ENCODE measurements around the gene ASB7. TPM values are rescaled to one million over a fixed set of nuclear protein-coding genes. Genes with fewer than 3 reads are reported as not detected.
A peak's percentile ranks its signal among the peaks of the same experiment; 100 is the strongest.

Gene ASB7
- total and polyA plus RNA-seq, 2 donors (not counting 1 experiment from before 2014, with no cell fraction given), result 12.1 to 19.8 TPM

DNA sequence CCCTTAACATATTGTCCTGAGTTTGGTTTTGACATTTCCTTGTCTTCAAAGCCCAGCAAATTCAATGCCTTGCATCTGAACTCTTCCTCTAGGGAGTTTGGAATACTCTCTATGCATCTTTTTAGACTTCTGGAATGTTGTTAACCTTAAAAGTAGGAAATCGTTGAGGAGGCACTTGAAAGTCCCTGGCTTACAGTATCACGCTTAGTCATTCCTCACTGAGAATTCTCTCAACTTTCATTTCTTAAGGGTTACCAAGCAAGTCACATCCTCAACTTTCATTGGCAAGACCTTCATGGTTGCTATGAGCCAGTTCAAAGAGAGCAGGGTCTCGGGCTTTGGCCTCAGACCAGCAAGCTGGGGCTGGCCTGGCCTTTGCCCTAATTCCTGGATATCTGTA, 89.9 kb downstream of the ASB7 start:
- no peak overlapping the region for H3K4me2 ChIP-seq (ENCODE audit: extremely low read depth, insufficient read depth, low read length)
- H3K9ac ChIP-seq (ENCODE audit: insufficient read depth, low read length), result no peak overlapping the region
- H3K9me3 ChIP-seq (ENCODE audit: control insufficient read depth, insufficient read depth, low read depth, low read length), result no peaks in the 10 kb centered on the region
- no peaks in the 10 kb centered on the region for H3K27me3 ChIP-seq (ENCODE audit: control insufficient read depth, insufficient read depth, low read length)
- peak in 1 of 2 donors; percentile 83 for DNase-seq (ENCODE audit: low read depth in 2 of 2)
- H4K20me1 ChIP-seq (ENCODE audit: control insufficient read depth, extremely low read depth, insufficient read depth, low read length), result no peaks in the 10 kb centered on the region
- H3K4me1 ChIP-seq (ENCODE audit: control insufficient read depth, extremely low read depth, insufficient read depth, low read length), result peaks cover 4% of the 10 kb centered on the region
- H3K4me3 ChIP-seq (replicated peaks in 1 of 4; ENCODE audit: control extremely low read depth in 1 of 4, insufficient read depth in 1 of 4, low read depth in 3 of 4, low read length in 4 of 4), result no peak overlapping the region
- H3K79me2 ChIP-seq (ENCODE audit: control insufficient read depth, insufficient read depth, low read length), result no peaks in the 10 kb centered on the region
- H3K36me3 ChIP-seq (ENCODE audit: control insufficient read depth, insufficient read depth, low read length), result no peaks in the 10 kb centered on the region
- H2AFZ ChIP-seq (ENCODE audit: low read length), result no peak overlapping the region
- H3K27ac ChIP-seq (ENCODE audit: insufficient read depth, low read length), result no peak overlapping the region
- TF ChIP-seq CTCF (conservative IDR thresholded peaks at IDR 0.05 in 1 of 2, IDR thresholded peaks at IDR 0.05 in 1 of 2; ENCODE audit: low read depth in 1 of 2, low read length in 2 of 2) (no peak), EZH2 (IDR thresholded peaks at IDR 0.05; ENCODE audit: low read length, missing control alignments) (no peak)

- no peak overlapping the region for H2AFZ ChIP-seq (ENCODE audit: low read length)
- no peaks in the 10 kb centered on the region for H4K20me1 ChIP-seq (ENCODE audit: control insufficient read depth, extremely low read depth, insufficient read depth, low read length)
- H3K4me1 ChIP-seq (ENCODE audit: control insufficient read depth, extremely low read depth, insufficient read depth, low read length), result peaks cover 3% of the 10 kb centered on the region
- no peaks in the 10 kb centered on the region for H3K36me3 ChIP-seq (ENCODE audit: control insufficient read depth, insufficient read depth, low read length)
- no peak overlapping the region for H3K27ac ChIP-seq (ENCODE audit: insufficient read depth, low read length)
- DNase-seq (ENCODE audit: low read depth in 2 of 2), result no peak
- H3K4me2 ChIP-seq (ENCODE audit: extremely low read depth, insufficient read depth, low read length), result no peak overlapping the region
- H3K9me3 ChIP-seq (ENCODE audit: control insufficient read depth, insufficient read depth, low read depth, low read length), result no peaks in the 10 kb centered on the region
- H3K79me2 ChIP-seq (ENCODE audit: control insufficient read depth, insufficient read depth, low read length), result no peaks in the 10 kb centered on the region
- H3K27me3 ChIP-seq (ENCODE audit: control insufficient read depth, insufficient read depth, low read length), result no peaks in the 10 kb centered on the region
- no peak overlapping the region for H3K9ac ChIP-seq (ENCODE audit: insufficient read depth, low read length)
- no peak overlapping the region for H3K4me3 ChIP-seq (replicated peaks in 1 of 4; ENCODE audit: control extremely low read depth in 1 of 4, insufficient read depth in 1 of 4, low read depth in 3 of 4, low read length in 4 of 4)
- TF ChIP-seq CTCF (conservative IDR thresholded peaks at IDR 0.05 in 1 of 2, IDR thresholded peaks at IDR 0.05 in 1 of 2; ENCODE audit: low read depth in 1 of 2, low read length in 2 of 2) (no peak), EZH2 (IDR thresholded peaks at IDR 0.05; ENCODE audit: low read length, missing control alignments) (no peak)
These were observed 90.3 kb downstream of the ASB7 start for GRCh38 chr15:100692671-100693070.

DNA sequence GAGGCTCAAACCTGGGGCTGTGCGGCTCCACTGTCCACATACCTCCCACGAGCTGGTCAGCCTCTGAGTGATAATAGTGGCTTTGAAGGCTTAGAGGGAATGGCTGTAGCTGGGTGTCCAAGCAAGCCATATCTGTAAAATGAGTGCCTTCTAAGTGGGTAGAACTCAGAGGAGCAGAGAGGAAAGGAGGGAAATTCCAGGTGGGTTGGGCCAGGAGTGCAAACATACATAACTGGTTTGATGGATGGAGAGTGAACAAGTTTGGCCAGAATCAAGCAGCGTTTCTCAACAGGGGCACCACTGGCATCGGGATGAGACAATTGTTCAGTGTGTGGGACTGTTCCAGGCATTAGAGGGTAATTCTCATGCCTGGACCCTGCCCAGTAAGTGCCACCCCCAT, 91.1 kb downstream of the ASB7 start:
- Histone ChIP-seq H3K27me3 (ENCODE audit: control insufficient read depth, insufficient read depth, low read length) (no peaks in the 10 kb centered on the region), H3K9me3 (ENCODE audit: control insufficient read depth, insufficient read depth, low read depth, low read length) (no peaks in the 10 kb centered on the region), H3K4me2 (ENCODE audit: extremely low read depth, insufficient read depth, low read length) (no peak overlapping the region), H4K20me1 (ENCODE audit: control insufficient read depth, extremely low read depth, insufficient read depth, low read length) (no peaks in the 10 kb centered on the region), H3K27ac (ENCODE audit: insufficient read depth, low read length) (no peak overlapping the region), H3K79me2 (ENCODE audit: control insufficient read depth, insufficient read depth, low read length) (no peaks in the 10 kb centered on the region), H3K4me1 (ENCODE audit: control insufficient read depth, extremely low read depth, insufficient read depth, low read length) (peaks cover 2% of the 10 kb centered on the region), H2AFZ (ENCODE audit: low read length) (no peak overlapping the region), H3K9ac (ENCODE audit: insufficient read depth, low read length) (no peak overlapping the region), H3K4me3 (replicated peaks in 1 of 4; ENCODE audit: control extremely low read depth in 1 of 4, insufficient read depth in 1 of 4, low read depth in 3 of 4, low read length in 4 of 4) (no peak overlapping the region), H3K36me3 (ENCODE audit: control insufficient read depth, insufficient read depth, low read length) (no peaks in the 10 kb centered on the region)
- TF ChIP-seq CTCF (conservative IDR thresholded peaks at IDR 0.05 in 1 of 2, IDR thresholded peaks at IDR 0.05 in 1 of 2; ENCODE audit: low read depth in 1 of 2, low read length in 2 of 2) (no peak), EZH2 (IDR thresholded peaks at IDR 0.05; ENCODE audit: low read length, missing control alignments) (no peak)
- no peak for DNase-seq (ENCODE audit: low read depth in 2 of 2)
